Gastrocnemius medialis (tissue), 4 donors: ENCODE data around the gene FAAP20.

Experiments used
- POLR2A ChIP-seq, 2 donors: fragments of 450-650 bp; IDR thresholded peaks; one replicate each; pipeline ENCODE4 v1.6.1; 2017; ENCODE audit warnings: antibody characterized with exemption in 2 of 2, mild to moderate bottlenecking in 2 of 2, moderate library complexity in 2 of 2
- TF ChIP-seq, protein P1 (sequence below), 5 experiments: fragments of 450-650 bp in 3 of 5; fragments of 200-600 bp in 2 of 5; sonication (generic) in 2 of 5; IDR thresholded peaks in 4 of 5; conservative IDR thresholded peaks in 1 of 5; 1 replicate in 4 of 5; 2 replicates in 1 of 5; pipeline ENCODE4 v1.5.1; 2016 to 2019; ENCODE audit warnings: antibody characterized with exemption in 5 of 5, mild to moderate bottlenecking in 3 of 5, moderate library complexity in 3 of 5

DNA sequence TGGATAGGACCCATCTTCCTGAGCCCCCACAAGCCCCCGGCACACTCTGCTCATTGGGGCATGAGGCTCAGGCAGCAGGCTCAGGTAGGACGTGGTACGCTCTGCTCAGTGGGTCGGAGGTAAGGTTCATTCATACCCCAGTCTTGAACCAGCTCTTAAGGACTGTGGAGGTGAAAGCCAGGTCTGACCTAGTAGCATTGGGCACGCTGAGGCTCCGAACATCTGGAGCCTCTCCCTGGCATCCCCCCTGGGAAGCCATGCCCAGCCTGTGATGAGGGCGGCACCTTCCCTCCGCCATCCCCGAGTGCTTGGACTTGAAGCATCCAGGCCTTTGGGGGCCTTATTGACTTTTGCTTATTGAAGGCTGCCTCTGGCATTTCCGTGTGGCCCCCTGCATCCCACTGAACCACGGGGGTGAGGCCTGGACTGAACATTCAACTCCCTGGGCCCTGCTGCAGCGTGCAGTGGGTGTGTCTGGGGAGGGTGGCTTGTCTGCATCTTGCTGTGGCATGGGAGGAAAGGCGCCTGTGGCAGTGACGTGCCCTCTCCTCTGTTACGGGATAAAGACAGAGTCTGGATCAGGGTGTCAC, 50.0 kb downstream of the FAAP20 start:
- TF ChIP-seq, protein P1, sequence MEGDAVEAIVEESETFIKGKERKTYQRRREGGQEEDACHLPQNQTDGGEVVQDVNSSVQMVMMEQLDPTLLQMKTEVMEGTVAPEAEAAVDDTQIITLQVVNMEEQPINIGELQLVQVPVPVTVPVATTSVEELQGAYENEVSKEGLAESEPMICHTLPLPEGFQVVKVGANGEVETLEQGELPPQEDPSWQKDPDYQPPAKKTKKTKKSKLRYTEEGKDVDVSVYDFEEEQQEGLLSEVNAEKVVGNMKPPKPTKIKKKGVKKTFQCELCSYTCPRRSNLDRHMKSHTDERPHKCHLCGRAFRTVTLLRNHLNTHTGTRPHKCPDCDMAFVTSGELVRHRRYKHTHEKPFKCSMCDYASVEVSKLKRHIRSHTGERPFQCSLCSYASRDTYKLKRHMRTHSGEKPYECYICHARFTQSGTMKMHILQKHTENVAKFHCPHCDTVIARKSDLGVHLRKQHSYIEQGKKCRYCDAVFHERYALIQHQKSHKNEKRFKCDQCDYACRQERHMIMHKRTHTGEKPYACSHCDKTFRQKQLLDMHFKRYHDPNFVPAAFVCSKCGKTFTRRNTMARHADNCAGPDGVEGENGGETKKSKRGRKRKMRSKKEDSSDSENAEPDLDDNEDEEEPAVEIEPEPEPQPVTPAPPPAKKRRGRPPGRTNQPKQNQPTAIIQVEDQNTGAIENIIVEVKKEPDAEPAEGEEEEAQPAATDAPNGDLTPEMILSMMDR (IDR thresholded peaks at IDR 0.05 in 4 of 5, conservative IDR thresholded peaks at IDR 0.05 in 1 of 5) = no peak
- TF ChIP-seq POLR2A (IDR thresholded peaks at IDR 0.05) = no peak
